Activated naive CD8-positive, alpha-beta T cell treated with anti-CD3 and anti-CD28 coated beads, Interleukin-2, amount 50 U/mL, for 16 hours (primary cell): ENCODE measurements around the gene GBF1.
"Not testable (repeated sequence)": the region's sequence is repeated elsewhere in the genome, so short reads cannot be mapped to it uniquely, and the experiment has no call there.

Experiments used
- DNase-seq: peaks from one replicate; pipeline ENCODE4 v3.0.0-alpha.2; 2020; ENCODE audit warnings: low read depth, low spot score

Gene GBF1

GRCh38 chr10:102306006-102306405, 60.7 kb downstream of the GBF1 start:
- no peak for DNase-seq

- DNase-seq: no peak
These were observed 61.4 kb downstream of the GBF1 start for GRCh38 chr10:102306710-102307109.

- not testable (repeated sequence) for DNase-seq
These were observed 63.0 kb downstream of the GBF1 start for GRCh38 chr10:102308318-102308717.

GRCh38 chr10:102309236-102309635, 63.9 kb downstream of the GBF1 start:
- no peak for DNase-seq

GRCh38 chr10:102309916-102310315, 64.6 kb downstream of the GBF1 start:
- no peak for DNase-seq

- DNase-seq: no peak
These were observed 65.2 kb downstream of the GBF1 start for GRCh38 chr10:102310361-102311024.

GRCh38 chr10:102311025-102311420, 65.7 kb downstream of the GBF1 start:
- no peak for DNase-seq

GRCh38 chr10:102312683-102313082, 67.4 kb downstream of the GBF1 start:
- DNase-seq: no peak

- no peak for DNase-seq
These were observed 68.0 kb downstream of the GBF1 start for GRCh38 chr10:102313221-102313896.

GRCh38 chr10:102314801-102315200, 69.5 kb downstream of the GBF1 start:
- no peak for DNase-seq

- no peak for DNase-seq
These were observed 71.1 kb downstream of the GBF1 start for GRCh38 chr10:102316421-102316820.

- no peak for DNase-seq
These were observed 77.6 kb downstream of the GBF1 start for GRCh38 chr10:102322914-102323313.

- DNase-seq: no peak
These were observed 78.7 kb downstream of the GBF1 start for GRCh38 chr10:102324061-102324460.

GRCh38 chr10:102326031-102326430, 80.7 kb downstream of the GBF1 start:
- DNase-seq: no peak

- no peak for DNase-seq
These were observed 81.7 kb downstream of the GBF1 start for GRCh38 chr10:102327002-102327401.

GRCh38 chr10:102327641-102328040, 82.3 kb downstream of the GBF1 start:
- DNase-seq: no peak

- no peak for DNase-seq
These were observed 87.4 kb downstream of the GBF1 start for GRCh38 chr10:102332772-102333171.

GRCh38 chr10:102334101-102334500, 88.8 kb downstream of the GBF1 start:
- no peak for DNase-seq

- no peak for DNase-seq
These were observed 89.9 kb downstream of the GBF1 start for GRCh38 chr10:102335184-102335583.

GRCh38 chr10:102341038-102341688, 95.8 kb downstream of the GBF1 start:
- DNase-seq: no peak

- no peak for DNase-seq
These were observed 97.1 kb downstream of the GBF1 start for GRCh38 chr10:102342458-102342857.

GRCh38 chr10:102342958-102343357, 97.6 kb downstream of the GBF1 start:
- no peak for DNase-seq

- DNase-seq: no peak
These were observed 98.7 kb downstream of the GBF1 start for GRCh38 chr10:102344067-102344466.
